GM21786 (cell line): ENCODE measurements around the gene SPEF2.
"Not testable (repeated sequence)": the region's sequence is repeated elsewhere in the genome, so short reads cannot be mapped to it uniquely, and the experiment has no call there.

Source experiments
- ATAC-seq: cut with Tn5 transposase; IDR thresholded peaks from one replicate; pipeline ENCODE4 v1.9.1; 2021; ENCODE audit not compliant: unreplicated experiment

SPEF2 gene

DNA sequence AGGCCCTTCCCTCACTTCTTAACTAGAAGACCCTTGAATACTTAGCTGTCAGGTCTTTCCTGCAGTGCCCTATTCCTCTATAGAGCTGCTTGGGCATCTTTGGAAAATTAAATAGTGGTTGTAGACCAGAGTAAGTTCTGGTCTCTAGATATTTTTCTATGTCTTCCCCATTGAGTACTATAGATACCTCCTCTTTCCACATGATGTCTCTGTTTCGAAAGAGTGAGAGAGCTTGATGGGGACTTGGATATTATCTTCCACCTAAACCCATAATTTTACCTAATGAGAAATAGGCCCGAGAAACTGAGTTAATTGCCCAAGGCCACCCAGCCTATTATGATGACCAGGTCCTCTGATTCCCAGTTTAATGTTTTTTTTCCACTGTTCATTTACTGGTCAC is 40.2 kb downstream of the SPEF2 start:
- no peak for ATAC-seq

DNA sequence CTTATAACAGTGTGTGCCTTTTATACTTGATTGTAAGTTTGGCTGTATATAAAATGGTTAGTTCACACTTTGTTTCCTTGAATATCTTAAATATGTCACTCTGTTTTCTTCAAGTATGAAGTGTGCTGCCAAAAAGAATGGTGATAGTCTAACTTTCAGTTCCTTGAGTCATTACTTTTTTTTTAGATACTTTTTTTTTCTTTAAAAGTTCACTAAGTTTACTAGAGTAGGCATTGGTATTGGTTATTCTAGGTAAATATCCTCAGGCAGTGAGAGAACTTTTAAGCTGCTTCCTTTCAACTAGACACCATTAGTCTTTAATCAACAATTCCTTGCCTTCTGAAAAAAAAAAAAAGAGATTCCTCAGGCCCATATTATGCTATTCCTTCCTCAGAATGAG is 41.9 kb downstream of the SPEF2 start:
- no peak for ATAC-seq

- no peak for ATAC-seq
These were observed 42.8 kb downstream of the SPEF2 start for GRCh38 chr5:35660451-35660850.

DNA sequence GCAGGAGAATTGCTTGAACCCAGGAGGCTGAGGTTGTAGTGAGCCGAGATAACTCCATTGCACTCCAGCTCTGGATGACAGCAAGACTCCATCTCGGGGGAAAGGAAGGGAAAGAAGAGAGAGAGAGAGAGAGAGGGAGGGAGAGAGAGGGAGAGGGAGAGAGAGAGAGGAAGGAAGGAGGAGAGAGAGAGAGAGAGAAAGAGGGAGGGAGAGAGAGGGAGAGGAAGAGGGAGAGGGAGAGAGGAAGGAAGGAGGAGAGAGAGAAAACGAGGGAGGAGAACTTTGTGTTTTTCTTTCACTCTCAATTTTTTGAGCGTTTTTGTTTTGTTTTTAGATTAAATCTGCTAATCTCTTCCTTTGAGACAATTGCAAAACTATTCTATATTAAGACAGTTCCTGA is 46.9 kb downstream of the SPEF2 start:
- ATAC-seq: no peak

GRCh38 chr5:35665096-35665495 is 47.4 kb downstream of the SPEF2 start:
- ATAC-seq: no peak

GRCh38 chr5:35668319-35668718 is 50.7 kb downstream of the SPEF2 start:
- no peak for ATAC-seq

GRCh38 chr5:35668794-35669193 is 51.1 kb downstream of the SPEF2 start:
- no peak for ATAC-seq

- ATAC-seq: no peak
These were observed 54.1 kb downstream of the SPEF2 start for GRCh38 chr5:35671541-35672295.

- not testable (repeated sequence) for ATAC-seq
These were observed 54.6 kb downstream of the SPEF2 start for GRCh38 chr5:35672296-35672655.

- no peak for ATAC-seq
These were observed 55.3 kb downstream of the SPEF2 start for GRCh38 chr5:35672995-35673394.

- no peak for ATAC-seq
These were observed 56.4 kb downstream of the SPEF2 start for GRCh38 chr5:35674049-35674448.

GRCh38 chr5:35675392-35675791 is 57.7 kb downstream of the SPEF2 start:
- no peak for ATAC-seq

DNA sequence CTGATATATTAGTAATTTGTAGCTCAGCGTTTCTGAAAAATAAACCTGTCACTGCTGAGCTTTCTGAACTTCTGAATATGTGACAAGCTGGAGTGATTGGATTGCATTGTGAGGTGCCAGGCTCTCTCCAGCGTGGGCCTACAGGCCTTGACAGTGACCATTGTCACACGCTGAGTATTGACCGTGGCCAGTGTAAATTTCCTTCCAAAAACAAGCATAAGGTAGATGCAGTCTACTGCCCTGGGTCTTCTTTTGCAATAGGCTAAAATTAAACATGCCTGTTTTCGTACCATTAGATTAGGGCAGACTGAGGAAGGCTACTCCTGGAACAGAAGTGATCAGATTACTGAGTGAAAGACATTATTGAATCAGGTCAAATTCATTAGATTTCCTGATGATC is 60.2 kb downstream of the SPEF2 start:
- no peak for ATAC-seq

GRCh38 chr5:35678661-35679060 is 61.0 kb downstream of the SPEF2 start:
- no peak for ATAC-seq

- no peak for ATAC-seq
These were observed 61.7 kb downstream of the SPEF2 start for GRCh38 chr5:35679357-35679756.

- ATAC-seq: no peak
These were observed 64.2 kb downstream of the SPEF2 start for GRCh38 chr5:35681911-35682310.

DNA sequence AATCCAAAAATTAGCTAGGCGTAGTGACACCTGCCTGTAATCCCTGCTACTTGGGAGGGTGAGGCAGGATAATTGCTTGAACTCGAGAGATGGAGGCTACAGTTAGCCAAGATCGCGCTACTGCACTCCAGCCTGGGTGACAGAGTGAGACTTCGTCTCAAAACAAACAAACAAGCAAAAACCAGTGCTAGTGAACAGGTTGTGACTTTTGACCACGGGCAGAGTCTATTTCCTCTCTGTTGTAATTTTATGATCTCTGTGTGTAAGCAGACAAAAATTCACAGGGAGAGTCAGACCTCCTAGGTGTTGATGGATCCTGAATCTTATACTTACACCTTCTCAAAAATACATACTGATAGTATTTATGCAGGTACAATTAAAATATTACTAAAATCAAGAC is 65.8 kb downstream of the SPEF2 start:
- no peak for ATAC-seq

DNA sequence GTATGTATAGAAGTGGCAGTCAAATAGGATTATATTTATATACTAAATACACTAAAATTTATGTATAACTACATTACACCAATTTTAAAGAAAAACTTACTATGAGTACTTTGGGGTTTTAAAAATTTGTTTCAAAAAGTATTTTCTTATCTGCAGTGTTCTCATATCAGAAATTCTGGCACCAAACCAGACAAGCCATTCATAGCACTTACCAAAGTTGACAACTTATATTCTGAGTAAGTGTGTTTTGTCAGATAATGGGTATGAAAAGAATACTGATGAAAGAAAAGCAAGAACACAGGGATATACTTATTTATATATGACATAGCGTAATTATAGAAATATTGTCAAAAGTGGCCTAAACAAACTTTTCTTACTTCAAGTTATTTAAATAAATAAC is 67.5 kb downstream of the SPEF2 start:
- ATAC-seq: no peak

DNA sequence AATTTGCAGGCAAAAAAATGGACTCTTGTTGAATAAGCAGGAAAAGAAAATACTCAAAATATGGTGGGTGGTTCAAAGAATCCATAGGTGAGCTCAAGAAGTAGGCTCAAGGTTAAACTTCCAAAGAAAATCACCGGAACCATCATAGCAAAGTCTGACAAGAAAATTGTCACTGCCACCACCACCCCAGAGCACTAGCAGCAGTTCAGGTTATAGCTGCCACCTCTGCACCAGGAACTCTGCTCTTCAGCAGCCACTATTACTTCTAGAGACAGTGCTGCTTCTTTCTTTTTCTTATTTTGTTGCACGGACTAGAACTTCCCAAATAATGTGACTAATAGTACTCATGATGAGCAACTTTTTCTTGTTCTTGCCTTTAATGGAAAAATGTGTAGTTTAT is 70.3 kb downstream of the SPEF2 start:
- ATAC-seq: no peak

GRCh38 chr5:35694481-35694880 is 76.8 kb downstream of the SPEF2 start:
- ATAC-seq: no peak

GRCh38 chr5:35698047-35698808 is 80.6 kb downstream of the SPEF2 start:
- ATAC-seq: no peak

DNA sequence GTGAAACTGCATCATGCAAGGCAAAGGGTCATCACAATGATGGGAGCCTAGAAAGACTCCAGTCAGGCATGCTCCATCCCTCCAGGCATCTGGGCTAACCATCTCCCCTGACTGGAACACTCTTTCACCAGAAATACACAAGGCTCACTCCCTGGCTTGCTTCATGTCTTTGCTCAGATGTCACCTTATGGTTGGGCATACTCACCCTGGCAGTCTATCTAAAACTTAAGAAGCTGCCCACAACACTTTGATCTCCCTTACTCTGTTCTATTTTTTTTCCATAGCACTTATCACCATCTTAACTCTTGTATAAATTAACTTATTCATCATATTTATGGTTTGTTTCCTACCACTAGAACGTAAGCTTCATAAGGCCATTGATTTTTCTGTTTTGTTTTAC is 90.0 kb downstream of the SPEF2 start:
- ATAC-seq: no peak

- no peak for ATAC-seq
These were observed 92.0 kb downstream of the SPEF2 start for GRCh38 chr5:35709688-35710087.
